Vagina (tissue), 2 donors: Measurements from ENCODE around the gene LRRC8C. TPM values are rescaled to one million over a fixed set of nuclear protein-coding genes. Genes with fewer than 3 reads are reported as not detected.
"Not testable (repeated sequence)": the region's sequence is repeated elsewhere in the genome, so short reads cannot be mapped to it uniquely, and the experiment has no call there.

Source experiments
- DNase-seq, 2 donors: peaks; one replicate each; pipeline ENCODE4 v3.0.0-alpha.2; 2017; ENCODE audit errors: extremely low spot score in 2 of 2
- H3K27ac ChIP-seq: fragments of 200-600 bp; sonication (generic); one replicate; pipeline ENCODE4 v1.5.1; 2019
- H3K27me3 ChIP-seq: fragments of 200-600 bp; sonication (generic); one replicate; pipeline ENCODE4 v1.5.1; 2019
- H3K36me3 ChIP-seq, 2 donors: fragments of 200-600 bp; sonication (generic); one replicate each; pipeline ENCODE4 v1.5.1; 2017 to 2019
- H3K4me1 ChIP-seq: fragments of 200-600 bp; sonication (generic); one replicate; pipeline ENCODE4 v1.5.1; 2019
- H3K4me3 ChIP-seq, 2 donors: fragments of 200-600 bp; sonication (generic); 1 replicate in 1 of 2; 2 replicates in 1 of 2; pipeline ENCODE4 v1.5.1; 2016 to 2019
- H3K9me3 ChIP-seq: fragments of 200-600 bp; sonication (generic); one replicate; pipeline ENCODE4 v1.5.1; 2019
- POLR2A ChIP-seq, 2 donors: fragments of 450-650 bp; IDR thresholded peaks; one replicate each; pipeline ENCODE4 v1.6.1; 2017; ENCODE audit warnings: antibody characterized with exemption in 2 of 2, mild to moderate bottlenecking in 2 of 2, moderate library complexity in 2 of 2
- POLR2AphosphoS5 ChIP-seq, 2 donors: sonication (generic); formaldehyde crosslinking; IDR thresholded peaks; one replicate each; pipeline ENCODE4 v1.9.0; 2017; ENCODE audit warnings: antibody characterized with exemption in 2 of 2, mild to moderate bottlenecking in 2 of 2, low read depth in 1 of 2; ENCODE audit not compliant: insufficient read depth in 1 of 2
- intact Hi-C: fragments of 100-400 bp; cut with DNase I; formaldehyde crosslinking; loops from one replicate; pipeline ENCODE4 v1.15.1; 2023
- total RNA-seq: library from RNA; depleted of rRNA; stranded (reverse); fragments of >200 nt; gene quantifications from one replicate; pipeline ENCODE4 v1.2.3, GENCODE V29; 2016
- TF ChIP-seq, protein P1 (sequence below), 3 experiments: fragments of 450-650 bp in 2 of 3; fragments of 200-600 bp in 1 of 3; sonication (generic) in 1 of 3; IDR thresholded peaks; one replicate each; pipeline ENCODE4 v1.5.1; 2017 to 2019; ENCODE audit warnings: antibody characterized with exemption in 3 of 3, mild to moderate bottlenecking in 2 of 3, moderate library complexity in 2 of 3

LRRC8C gene
- total RNA-seq, 1 donor from 2014 or later: 5.4 TPM

- no peak for TF ChIP-seq POLR2A (IDR thresholded peaks at IDR 0.05)
- TF ChIP-seq, protein P1, sequence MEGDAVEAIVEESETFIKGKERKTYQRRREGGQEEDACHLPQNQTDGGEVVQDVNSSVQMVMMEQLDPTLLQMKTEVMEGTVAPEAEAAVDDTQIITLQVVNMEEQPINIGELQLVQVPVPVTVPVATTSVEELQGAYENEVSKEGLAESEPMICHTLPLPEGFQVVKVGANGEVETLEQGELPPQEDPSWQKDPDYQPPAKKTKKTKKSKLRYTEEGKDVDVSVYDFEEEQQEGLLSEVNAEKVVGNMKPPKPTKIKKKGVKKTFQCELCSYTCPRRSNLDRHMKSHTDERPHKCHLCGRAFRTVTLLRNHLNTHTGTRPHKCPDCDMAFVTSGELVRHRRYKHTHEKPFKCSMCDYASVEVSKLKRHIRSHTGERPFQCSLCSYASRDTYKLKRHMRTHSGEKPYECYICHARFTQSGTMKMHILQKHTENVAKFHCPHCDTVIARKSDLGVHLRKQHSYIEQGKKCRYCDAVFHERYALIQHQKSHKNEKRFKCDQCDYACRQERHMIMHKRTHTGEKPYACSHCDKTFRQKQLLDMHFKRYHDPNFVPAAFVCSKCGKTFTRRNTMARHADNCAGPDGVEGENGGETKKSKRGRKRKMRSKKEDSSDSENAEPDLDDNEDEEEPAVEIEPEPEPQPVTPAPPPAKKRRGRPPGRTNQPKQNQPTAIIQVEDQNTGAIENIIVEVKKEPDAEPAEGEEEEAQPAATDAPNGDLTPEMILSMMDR (IDR thresholded peaks at IDR 0.05): no peak
- no peak for TF ChIP-seq POLR2AphosphoS5 (IDR thresholded peaks at IDR 0.05; ENCODE audit: insufficient read depth in 1 of 2, low read depth in 1 of 2)
- Histone ChIP-seq H3K27ac (no peak overlapping the region), H3K9me3 (no peaks in the 10 kb centered on the region), H3K4me1 (peaks cover 2% of the 10 kb centered on the region), H3K36me3 (no peaks in the 10 kb centered on the region), H3K4me3 (no peak overlapping the region), H3K27me3 (no peaks in the 10 kb centered on the region)
- DNase-seq: no peak
- intact Hi-C loops: no loop called here
Observed at GRCh38 chr1:89703469-89703868, 70.5 kb downstream of the LRRC8C start.

- intact Hi-C loops: no loop called here
- no peak for DNase-seq
Observed at GRCh38 chr1:89704014-89704413, 71.1 kb downstream of the LRRC8C start.

DNA sequence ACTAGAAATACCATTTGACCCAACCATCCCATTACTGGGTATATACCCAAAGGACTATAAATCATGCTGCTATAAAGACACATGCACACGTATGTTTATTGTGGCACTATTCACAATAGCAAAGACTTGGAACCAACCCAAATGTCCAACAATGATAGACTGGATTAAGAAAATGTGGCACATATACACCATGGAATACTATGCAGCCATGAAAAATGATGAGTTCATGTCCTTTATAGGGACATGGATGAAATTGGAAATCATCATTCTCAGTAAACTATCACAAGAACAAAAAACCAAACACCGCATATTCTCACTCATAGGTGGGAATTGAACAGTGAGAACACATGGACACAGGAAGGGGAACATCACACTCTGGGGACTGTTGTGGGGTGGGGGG is 72.0 kb downstream of the LRRC8C start:
- H3K9me3 ChIP-seq, H3K4me3 ChIP-seq, H3K36me3 ChIP-seq, H3K27me3 ChIP-seq, intact Hi-C loops, H3K27ac ChIP-seq, DNase-seq, H3K4me1 ChIP-seq: not testable (repeated sequence)

More at GRCh38 chr1:89704014-89704413, 71.1 kb downstream of the LRRC8C start:
- Histone ChIP-seq H3K9me3 (no peaks in the 10 kb centered on the region), H3K4me3 (no peak overlapping the region), H3K27ac (no peak overlapping the region), H3K4me1 (no peaks in the 10 kb centered on the region), H3K36me3 (no peaks in the 10 kb centered on the region), H3K27me3 (no peaks in the 10 kb centered on the region)
- TF ChIP-seq POLR2A (IDR thresholded peaks at IDR 0.05) (no peak), POLR2AphosphoS5 (IDR thresholded peaks at IDR 0.05; ENCODE audit: insufficient read depth in 1 of 2, low read depth in 1 of 2) (no peak)
- TF ChIP-seq, protein P1 (IDR thresholded peaks at IDR 0.05): no peak

GRCh38 chr1:89705901-89706699 is 73.2 kb downstream of the LRRC8C start:
- no peak for DNase-seq
- TF ChIP-seq POLR2AphosphoS5 (IDR thresholded peaks at IDR 0.05; ENCODE audit: insufficient read depth in 1 of 2, low read depth in 1 of 2): no peak
- no peak for TF ChIP-seq POLR2A (IDR thresholded peaks at IDR 0.05)
- TF ChIP-seq, protein P1 (IDR thresholded peaks at IDR 0.05): no peak
- H3K4me3 ChIP-seq: no peak overlapping the region
- no peaks in the 10 kb centered on the region for H3K36me3 ChIP-seq
- H3K9me3 ChIP-seq: no peaks in the 10 kb centered on the region
- intact Hi-C loops: no loop called here
- H3K27me3 ChIP-seq: no peaks in the 10 kb centered on the region
- H3K27ac ChIP-seq: no peak overlapping the region
- no peaks in the 10 kb centered on the region for H3K4me1 ChIP-seq

DNA sequence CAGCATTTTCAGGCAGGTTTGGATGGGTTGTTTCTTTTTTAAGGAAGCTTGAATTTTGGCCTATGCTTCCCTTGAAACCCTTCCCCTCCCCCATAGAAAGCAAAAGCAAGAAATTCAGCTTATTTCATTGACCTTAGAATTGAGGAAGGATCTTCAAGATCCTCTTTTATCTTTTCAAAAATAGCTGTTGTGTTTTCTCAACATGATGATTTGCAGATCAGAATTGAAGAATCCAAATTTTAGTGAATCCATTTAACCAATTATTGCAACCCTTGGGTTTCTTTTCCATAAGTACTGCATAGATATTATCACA is 73.7 kb downstream of the LRRC8C start:
- H3K4me1 ChIP-seq: no peaks in the 10 kb centered on the region
- H3K9me3 ChIP-seq: no peaks in the 10 kb centered on the region
- no peak overlapping the region for H3K27ac ChIP-seq
- no peak overlapping the region for H3K4me3 ChIP-seq
- no peaks in the 10 kb centered on the region for H3K27me3 ChIP-seq
- H3K36me3 ChIP-seq: no peaks in the 10 kb centered on the region
- TF ChIP-seq, protein P1 (IDR thresholded peaks at IDR 0.05): no peak
- TF ChIP-seq POLR2A (IDR thresholded peaks at IDR 0.05) (no peak), POLR2AphosphoS5 (IDR thresholded peaks at IDR 0.05; ENCODE audit: insufficient read depth in 1 of 2, low read depth in 1 of 2) (no peak)
- no peak for DNase-seq
- intact Hi-C loops: no loop called here
